ENCODE results near the gene RD3L. TPM values are rescaled to one million over a fixed set of nuclear protein-coding genes. Genes with fewer than 3 reads are reported as not detected.
A peak's percentile ranks its signal among the peaks of the same experiment; 100 is the strongest.
"Not testable (repeated sequence)": the region's sequence is repeated elsewhere in the genome, so short reads cannot be mapped to it uniquely, and the experiment has no call there.

Gene RD3L
- total RNA-seq, 4 donors from 2014 or later, result not detected

DNA sequence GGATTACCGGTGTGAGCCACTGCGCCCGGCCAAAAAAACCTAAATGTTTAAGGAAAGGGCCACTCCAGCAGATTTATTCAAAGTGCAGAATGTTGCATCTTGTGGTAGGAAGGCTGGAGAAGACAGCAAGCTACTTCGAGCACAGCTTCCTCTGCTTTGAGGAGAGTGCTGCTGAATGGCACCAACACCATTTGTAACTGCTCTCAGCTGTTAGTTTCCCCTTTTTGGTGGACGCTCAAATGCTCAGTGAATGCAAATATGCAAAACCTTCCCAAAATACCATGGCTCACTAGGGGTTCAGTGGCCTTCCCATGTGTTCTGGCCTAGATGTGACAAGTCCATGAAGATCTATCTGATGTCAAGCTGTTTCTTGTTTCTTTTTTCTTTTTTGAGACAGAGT lies 17.0 kb downstream of the RD3L start:
- TF ChIP-seq POLR2AphosphoS5 (IDR thresholded peaks at IDR 0.05) (no peak), POLR2A (IDR thresholded peaks at IDR 0.05) (no peak), EP300 (IDR thresholded peaks at IDR 0.05) (no peak)
- TF ChIP-seq, protein P1, sequence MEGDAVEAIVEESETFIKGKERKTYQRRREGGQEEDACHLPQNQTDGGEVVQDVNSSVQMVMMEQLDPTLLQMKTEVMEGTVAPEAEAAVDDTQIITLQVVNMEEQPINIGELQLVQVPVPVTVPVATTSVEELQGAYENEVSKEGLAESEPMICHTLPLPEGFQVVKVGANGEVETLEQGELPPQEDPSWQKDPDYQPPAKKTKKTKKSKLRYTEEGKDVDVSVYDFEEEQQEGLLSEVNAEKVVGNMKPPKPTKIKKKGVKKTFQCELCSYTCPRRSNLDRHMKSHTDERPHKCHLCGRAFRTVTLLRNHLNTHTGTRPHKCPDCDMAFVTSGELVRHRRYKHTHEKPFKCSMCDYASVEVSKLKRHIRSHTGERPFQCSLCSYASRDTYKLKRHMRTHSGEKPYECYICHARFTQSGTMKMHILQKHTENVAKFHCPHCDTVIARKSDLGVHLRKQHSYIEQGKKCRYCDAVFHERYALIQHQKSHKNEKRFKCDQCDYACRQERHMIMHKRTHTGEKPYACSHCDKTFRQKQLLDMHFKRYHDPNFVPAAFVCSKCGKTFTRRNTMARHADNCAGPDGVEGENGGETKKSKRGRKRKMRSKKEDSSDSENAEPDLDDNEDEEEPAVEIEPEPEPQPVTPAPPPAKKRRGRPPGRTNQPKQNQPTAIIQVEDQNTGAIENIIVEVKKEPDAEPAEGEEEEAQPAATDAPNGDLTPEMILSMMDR (IDR thresholded peaks at IDR 0.05), result no peak
- WGBS, 2 donors (ENCODE audit: low coverage in 1 of 2), result 70% methylated on average over 5 of the region's 5 CpGs; no CpG with 5 or more reads in 1 of the 2 donors
- no peak for ATAC-seq

DNA sequence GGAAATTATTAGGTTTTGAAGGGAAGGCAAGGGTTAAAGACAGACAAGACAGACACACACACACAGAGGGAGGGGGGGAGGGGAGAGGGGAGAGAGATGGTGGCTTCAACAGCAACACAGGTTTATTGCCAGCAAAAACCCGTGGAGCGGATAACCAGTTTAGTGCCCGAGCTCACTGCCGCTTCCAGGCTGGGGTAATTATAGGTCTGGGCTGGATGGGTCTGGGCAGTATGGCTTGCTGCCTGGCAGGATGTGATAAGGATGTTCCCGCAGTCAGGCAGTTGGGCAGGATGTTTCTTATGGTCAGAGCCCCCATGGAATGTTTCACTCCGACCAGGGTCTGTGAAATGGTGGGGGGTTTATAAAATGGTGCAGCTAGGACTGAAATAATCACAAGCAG lies 18.5 kb downstream of the RD3L start:
- no peak for ATAC-seq
- Histone ChIP-seq H3K9me3 (no peaks in the 10 kb centered on the region), H3K27me3 (peaks cover 37% of the 10 kb centered on the region), H3K36me3 (no peaks in the 10 kb centered on the region), H3K4me3 (no peak overlapping the region), H3K27ac (no peak overlapping the region), H3K4me1 (peaks cover 0 to 26% (median 14%) of the 10 kb centered on the region in 3 donors)
- no peak for TF ChIP-seq POLR2AphosphoS5 (IDR thresholded peaks at IDR 0.05)
- no peak for TF ChIP-seq POLR2A (IDR thresholded peaks at IDR 0.05)
- TF ChIP-seq, protein P1 (IDR thresholded peaks at IDR 0.05), result no peak
- TF ChIP-seq EP300 (IDR thresholded peaks at IDR 0.05), result no peak
- 8 to 22% methylated on average over 4 to 6 of the region's 6 CpGs for WGBS, 2 donors (ENCODE audit: low coverage in 1 of 2)

More for the DNA sequence above, 17.0 kb downstream of the RD3L start:
- Histone ChIP-seq H3K27me3 (peaks cover 46% of the 10 kb centered on the region), H3K4me3 (no peak overlapping the region), H3K27ac (no peak overlapping the region), H3K36me3 (no peaks in the 10 kb centered on the region), H3K4me1 (peaks cover 0 to 11% (median 4%) of the 10 kb centered on the region in 3 donors), H3K9me3 (no peaks in the 10 kb centered on the region)

DNA sequence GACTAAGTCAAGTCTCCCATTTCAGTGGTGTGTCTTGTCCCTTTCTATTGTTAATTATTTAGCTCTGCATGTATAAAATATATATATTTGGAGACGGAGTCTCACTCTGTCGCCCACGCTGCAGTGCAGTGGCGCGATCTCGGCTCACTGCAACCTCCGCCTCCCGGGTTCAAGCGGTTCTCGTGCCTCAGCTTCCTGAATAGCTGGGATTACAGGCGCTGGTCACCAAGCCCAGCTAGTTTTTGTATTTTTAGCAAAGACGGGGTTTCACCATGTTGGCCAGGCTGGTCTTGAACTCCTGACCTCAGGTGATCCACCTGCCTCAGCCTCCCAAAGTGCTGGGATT lies 20.5 kb downstream of the RD3L start:
- H3K4me1 ChIP-seq, result peaks cover 0 to 45% (median 14%) of the 10 kb centered on the region in 3 donors
- peaks cover 0 to 12% of the 10 kb centered on the region in 2 donors for H3K36me3 ChIP-seq
- not testable (repeated sequence) for H3K27ac ChIP-seq, ATAC-seq, H3K9me3 ChIP-seq
- peaks cover 21% of the 10 kb centered on the region for H3K27me3 ChIP-seq
- H3K4me3 ChIP-seq, result peak overlapping the region in 1 of 2 donors; percentile 74
- WGBS, 2 donors (ENCODE audit: low coverage in 1 of 2), result 48% methylated on average over 6 of the region's 12 CpGs; no CpG with 5 or more reads in 1 of the 2 donors

DNA sequence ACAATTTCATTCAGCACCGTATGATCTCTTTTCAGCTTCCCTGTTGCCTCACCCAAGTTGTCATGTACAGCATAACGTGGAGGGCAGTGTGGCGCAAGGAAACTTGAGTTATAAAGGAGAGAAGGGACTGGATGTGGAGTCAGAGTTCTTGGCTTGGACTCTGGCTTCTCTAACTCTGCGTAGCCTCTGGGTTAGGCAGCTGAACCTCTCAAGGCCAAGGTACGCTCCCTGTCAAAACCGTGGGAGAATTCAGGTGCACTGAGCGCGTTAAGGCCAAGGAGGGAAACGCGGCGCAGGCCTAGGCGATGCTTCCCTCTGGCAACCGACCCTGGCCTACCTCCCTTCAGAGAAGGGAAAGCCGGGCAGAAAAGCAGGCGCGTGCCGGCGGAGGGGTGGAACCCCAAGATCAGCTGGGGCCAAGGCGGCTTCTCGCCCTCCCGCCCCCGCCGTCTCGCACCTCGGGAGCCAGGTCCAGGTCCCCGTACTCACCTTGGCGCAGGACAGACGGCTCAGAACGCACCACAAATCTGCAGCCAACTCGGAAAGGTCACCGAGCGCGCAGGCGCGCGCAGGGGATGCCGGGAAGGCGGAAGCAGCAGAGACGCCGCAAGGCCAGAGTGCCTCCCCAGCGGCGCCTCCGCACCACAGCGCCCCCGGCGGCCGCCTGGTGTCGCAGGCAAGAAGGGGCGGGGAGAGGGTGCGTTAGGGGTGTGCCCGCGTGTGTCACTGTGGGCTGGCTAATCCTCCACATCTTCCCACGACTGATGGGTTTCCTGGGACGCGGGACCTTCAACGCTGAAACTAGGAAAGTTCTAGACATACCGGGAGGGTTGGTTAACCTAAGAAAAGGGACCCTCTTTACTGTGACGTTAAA lies 21.1 kb downstream of the RD3L start:
- Histone ChIP-seq H3K27ac (peak overlapping the region; percentile 54 to 91 (median 88)), H3K4me1 (peaks cover 0 to 51% (median 14%) of the 10 kb centered on the region in 3 donors), H3K36me3 (peaks cover 0 to 16% of the 10 kb centered on the region in 2 donors), H3K9me3 (no peaks in the 10 kb centered on the region), H3K4me3 (peak overlapping the region; percentile 74 to 90), H3K27me3 (peaks cover 21% of the 10 kb centered on the region)
- WGBS, 2 donors (ENCODE audit: low coverage in 1 of 2), result 0 to 1% methylated on average over 1 to 16 of the region's 58 CpGs
- ATAC-seq, result peak; percentile 98
- TF ChIP-seq, protein P1 (IDR thresholded peaks at IDR 0.05), result peak; percentile 91 to 99 (median 94)
- TF ChIP-seq POLR2AphosphoS5 (IDR thresholded peaks at IDR 0.05) (peak; percentile 80), POLR2A (IDR thresholded peaks at IDR 0.05) (peak; percentile 48 to 55), EP300 (IDR thresholded peaks at IDR 0.05) (no peak)

DNA sequence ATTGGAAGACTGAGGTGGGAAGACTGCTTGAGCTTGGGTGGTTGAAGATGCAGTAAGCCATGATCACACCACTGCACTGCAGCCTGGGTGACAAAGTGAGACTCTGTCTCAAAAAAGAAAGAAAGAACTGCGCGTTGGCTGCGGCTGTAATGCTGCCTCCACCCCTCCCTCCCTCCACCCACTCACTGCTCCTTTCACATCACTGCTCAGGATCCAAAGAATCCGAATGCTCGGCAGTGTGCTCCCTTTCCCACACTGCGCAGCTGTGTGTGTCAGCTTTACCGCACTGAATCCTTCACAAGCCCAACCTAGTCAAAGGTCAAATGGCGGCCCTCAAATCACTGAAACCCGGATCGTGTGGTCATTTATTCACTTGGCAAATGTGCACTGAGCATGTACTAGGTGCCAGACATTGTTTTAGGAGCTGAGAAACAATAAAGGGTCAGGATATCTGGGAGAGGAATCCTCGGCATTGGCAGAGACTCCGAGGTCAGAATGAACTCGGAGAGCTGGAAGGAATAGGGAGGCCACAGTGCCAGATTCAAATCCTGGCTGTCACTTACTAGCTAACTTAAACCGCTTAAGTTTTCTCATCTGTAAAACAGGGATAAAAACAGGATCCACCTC lies 25.6 kb downstream of the RD3L start:
- H3K27ac ChIP-seq, result peak overlapping the region in 1 of 4 donors; percentile 31
- ATAC-seq, result no peak
- peaks cover 0 to 55% (median 14%) of the 10 kb centered on the region in 3 donors for H3K4me1 ChIP-seq
- no peaks in the 10 kb centered on the region for H3K27me3 ChIP-seq
- 58 to 61% methylated on average over 5 to 11 of the region's 14 CpGs for WGBS, 2 donors (ENCODE audit: low coverage in 1 of 2)
- peaks cover 0 to 57% of the 10 kb centered on the region in 2 donors for H3K36me3 ChIP-seq
- no peak for TF ChIP-seq POLR2A (IDR thresholded peaks at IDR 0.05)
- TF ChIP-seq, protein P1 (IDR thresholded peaks at IDR 0.05), result no peak
- no peak for TF ChIP-seq EP300 (IDR thresholded peaks at IDR 0.05)
- no peak for TF ChIP-seq POLR2AphosphoS5 (IDR thresholded peaks at IDR 0.05)
- no peak overlapping the region for H3K4me3 ChIP-seq
- no peaks in the 10 kb centered on the region for H3K9me3 ChIP-seq

Measured in gastroesophageal sphincter (tissue), 4 donors.